ENCODE measurements around the gene B9D2. TPM values are rescaled to one million over a fixed set of nuclear protein-coding genes. Genes with fewer than 3 reads are reported as not detected.
A peak's percentile ranks its signal among the peaks of the same experiment; 100 is the strongest.
"Not testable (repeated sequence)": the region's sequence is repeated elsewhere in the genome, so short reads cannot be mapped to it uniquely, and the experiment has no call there.

Gene B9D2
- total RNA-seq, 1 donor from 2014 or later: 2.5 TPM

DNA sequence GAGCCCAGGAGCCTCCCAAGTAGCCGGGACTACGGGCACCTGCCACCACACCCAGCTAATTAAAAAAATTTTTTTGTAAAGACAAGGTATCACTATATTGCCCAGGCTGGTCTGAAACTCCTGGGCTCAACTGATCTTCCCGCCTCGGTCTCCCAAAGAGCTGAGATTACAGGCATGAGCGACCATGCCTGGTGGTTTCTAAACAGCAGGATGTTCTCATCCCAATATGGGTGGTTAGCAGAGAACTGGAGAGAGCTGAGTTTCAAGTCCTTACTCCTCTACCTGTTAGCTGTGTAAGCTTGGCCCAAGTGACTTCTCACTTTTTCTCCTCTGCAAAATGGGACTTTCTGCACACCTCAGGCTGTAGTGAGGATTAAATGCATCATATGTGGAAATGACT is 20.4 kb upstream of the B9D2 start:
- Histone ChIP-seq H3F3A (ENCODE audit: low read depth) (no peaks in the 10 kb centered on the region), H3K27me3 (no peaks in the 10 kb centered on the region), H3K9ac (no peak overlapping the region), H3K79me2 (ENCODE audit: low read depth) (no peaks in the 10 kb centered on the region), H2AFZ (replicated peaks) (no peak overlapping the region), H3K27ac (no peak overlapping the region), H4K20me1 (ENCODE audit: low read depth) (no peaks in the 10 kb centered on the region), H3K4me2 (no peak overlapping the region), H3K36me3 (no peaks in the 10 kb centered on the region), H3K9me3 (ENCODE audit: low read depth) (no peaks in the 10 kb centered on the region), H3K4me3 (no peak overlapping the region), H3K4me1 (no peaks in the 10 kb centered on the region)
- no peak for TF ChIP-seq EZH2 (IDR thresholded peaks at IDR 0.05)
- TF ChIP-seq, protein P1, sequence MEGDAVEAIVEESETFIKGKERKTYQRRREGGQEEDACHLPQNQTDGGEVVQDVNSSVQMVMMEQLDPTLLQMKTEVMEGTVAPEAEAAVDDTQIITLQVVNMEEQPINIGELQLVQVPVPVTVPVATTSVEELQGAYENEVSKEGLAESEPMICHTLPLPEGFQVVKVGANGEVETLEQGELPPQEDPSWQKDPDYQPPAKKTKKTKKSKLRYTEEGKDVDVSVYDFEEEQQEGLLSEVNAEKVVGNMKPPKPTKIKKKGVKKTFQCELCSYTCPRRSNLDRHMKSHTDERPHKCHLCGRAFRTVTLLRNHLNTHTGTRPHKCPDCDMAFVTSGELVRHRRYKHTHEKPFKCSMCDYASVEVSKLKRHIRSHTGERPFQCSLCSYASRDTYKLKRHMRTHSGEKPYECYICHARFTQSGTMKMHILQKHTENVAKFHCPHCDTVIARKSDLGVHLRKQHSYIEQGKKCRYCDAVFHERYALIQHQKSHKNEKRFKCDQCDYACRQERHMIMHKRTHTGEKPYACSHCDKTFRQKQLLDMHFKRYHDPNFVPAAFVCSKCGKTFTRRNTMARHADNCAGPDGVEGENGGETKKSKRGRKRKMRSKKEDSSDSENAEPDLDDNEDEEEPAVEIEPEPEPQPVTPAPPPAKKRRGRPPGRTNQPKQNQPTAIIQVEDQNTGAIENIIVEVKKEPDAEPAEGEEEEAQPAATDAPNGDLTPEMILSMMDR (IDR thresholded peaks at IDR 0.05): no peak
- no peak for TF ChIP-seq EZH2phosphoT487 (IDR thresholded peaks at IDR 0.05)
- peaks cover 3% of the 10 kb centered on the region for H3K27me3 Mint-ChIP-seq (ENCODE audit: insufficient read depth, low read depth)
- no peaks in the 10 kb centered on the region for H3K9me3 Mint-ChIP-seq
- no peak for DNase-seq (ENCODE audit: low spot score)
- no peak overlapping the region for H3K27ac Mint-ChIP-seq
- H3K4me3 Mint-ChIP-seq: no peak overlapping the region
- peaks cover 6% of the 10 kb centered on the region for H3K36me3 Mint-ChIP-seq
- H3K4me1 Mint-ChIP-seq: no peaks in the 10 kb centered on the region

DNA sequence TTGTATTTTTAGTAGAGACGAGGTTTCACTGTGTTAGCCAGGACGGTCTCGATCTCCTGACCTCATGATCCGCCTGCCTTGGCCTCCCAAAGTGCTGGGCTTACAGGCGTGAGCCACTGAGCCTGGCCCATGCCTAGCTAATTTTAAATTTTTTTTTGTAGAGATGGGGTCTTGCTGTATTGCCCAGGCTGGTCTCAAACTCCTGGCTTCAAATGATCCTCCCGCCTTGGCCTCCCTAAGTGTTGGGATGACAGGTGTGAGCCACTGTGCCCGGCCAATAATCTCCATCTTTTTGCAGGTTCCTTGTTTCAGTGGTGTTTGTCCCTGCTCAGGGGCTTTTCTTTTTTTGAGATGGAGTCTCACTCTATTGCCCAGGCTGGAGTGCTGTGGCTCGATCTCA is 17.6 kb upstream of the B9D2 start:
- not testable (repeated sequence) for H3F3A ChIP-seq (ENCODE audit: low read depth); H3K36me3 ChIP-seq; H3K27ac ChIP-seq; H3K4me3 Mint-ChIP-seq; H3K4me3 ChIP-seq; H3K27ac Mint-ChIP-seq; H3K36me3 Mint-ChIP-seq; H3K4me1 Mint-ChIP-seq; H2AFZ ChIP-seq (replicated peaks); H3K4me1 ChIP-seq; H3K27me3 Mint-ChIP-seq (ENCODE audit: insufficient read depth, low read depth); H4K20me1 ChIP-seq (ENCODE audit: low read depth); H3K79me2 ChIP-seq (ENCODE audit: low read depth); H3K9me3 Mint-ChIP-seq; DNase-seq (ENCODE audit: low spot score); H3K9me3 ChIP-seq (ENCODE audit: low read depth); H3K4me2 ChIP-seq; H3K9ac ChIP-seq; H3K27me3 ChIP-seq

DNA sequence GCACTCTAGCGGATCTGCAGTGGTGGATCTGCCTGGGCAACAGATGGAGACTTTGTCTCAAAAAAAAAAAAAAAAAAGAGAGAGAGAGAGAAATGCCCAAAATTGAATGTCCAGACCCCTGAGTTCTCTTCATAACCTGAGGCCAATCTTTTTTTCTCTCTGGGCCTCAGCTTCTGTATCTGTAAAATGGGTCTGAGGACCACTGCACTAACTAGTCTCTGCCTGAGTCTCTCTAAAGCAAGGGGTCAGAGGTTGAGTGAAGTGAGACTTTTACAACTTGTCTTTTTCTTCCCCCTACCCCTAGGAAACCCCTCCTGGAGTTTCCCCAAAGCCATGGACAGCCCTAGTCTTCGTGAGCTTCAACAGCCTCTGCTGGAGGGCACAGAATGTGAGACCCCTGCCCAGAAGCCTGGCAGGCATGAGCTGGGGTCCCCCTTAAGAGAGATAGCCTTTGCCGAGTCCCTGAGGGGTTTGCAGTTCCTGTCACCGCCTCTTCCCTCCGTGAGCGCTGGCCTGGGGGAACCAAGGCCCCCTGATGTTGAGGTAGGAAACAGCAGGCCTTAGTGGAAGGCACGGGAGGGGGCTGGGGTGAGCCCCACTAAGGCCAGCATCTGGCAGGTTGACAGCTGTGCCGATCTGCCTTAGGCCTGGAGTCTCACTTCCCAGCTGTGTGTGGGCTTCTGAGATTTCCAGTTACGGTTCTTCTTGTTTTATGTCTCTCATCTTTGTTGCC is 14.2 kb upstream of the B9D2 start:
- Histone ChIP-seq H3K27ac (no peak overlapping the region), H3K36me3 (no peaks in the 10 kb centered on the region), H3K9ac (no peak overlapping the region), H2AFZ (replicated peaks) (no peak overlapping the region), H3K4me1 (no peaks in the 10 kb centered on the region), H3K9me3 (ENCODE audit: low read depth) (no peaks in the 10 kb centered on the region), H3K4me2 (no peak overlapping the region), H3F3A (ENCODE audit: low read depth) (no peaks in the 10 kb centered on the region), H3K27me3 (no peaks in the 10 kb centered on the region), H3K79me2 (ENCODE audit: low read depth) (no peaks in the 10 kb centered on the region), H4K20me1 (ENCODE audit: low read depth) (no peaks in the 10 kb centered on the region), H3K4me3 (no peak overlapping the region)
- peaks cover 5% of the 10 kb centered on the region for H3K27me3 Mint-ChIP-seq (ENCODE audit: insufficient read depth, low read depth)
- H3K36me3 Mint-ChIP-seq: peaks cover 6% of the 10 kb centered on the region
- DNase-seq (ENCODE audit: low spot score): peak; percentile 65
- no peak overlapping the region for H3K27ac Mint-ChIP-seq
- no peaks in the 10 kb centered on the region for H3K9me3 Mint-ChIP-seq
- peaks cover 13% of the 10 kb centered on the region for H3K4me1 Mint-ChIP-seq
- TF ChIP-seq, protein P1 (IDR thresholded peaks at IDR 0.05): peak; percentile 47
- TF ChIP-seq EZH2 (IDR thresholded peaks at IDR 0.05): no peak
- TF ChIP-seq EZH2phosphoT487 (IDR thresholded peaks at IDR 0.05): no peak
- H3K4me3 Mint-ChIP-seq: no peak overlapping the region

DNA sequence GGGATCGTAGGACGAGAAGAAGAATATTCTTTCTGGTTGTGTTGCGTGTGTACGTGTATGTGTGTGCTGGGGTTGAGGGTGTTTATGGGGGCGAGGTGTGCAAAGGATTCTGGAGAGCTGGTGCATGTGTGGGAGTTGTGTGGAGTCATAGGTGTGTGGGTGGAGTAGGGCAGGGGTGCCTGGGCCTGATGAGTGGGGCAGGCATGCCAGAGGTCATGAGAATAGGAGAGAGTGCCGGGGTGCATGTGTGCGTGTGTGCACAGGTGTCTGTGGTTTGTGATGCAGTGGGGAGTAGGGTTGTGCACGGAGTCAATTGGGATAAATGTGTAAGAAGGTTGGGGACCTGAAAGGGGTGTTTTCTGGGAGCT is 13.0 kb upstream of the B9D2 start:
- Histone ChIP-seq H4K20me1 (ENCODE audit: low read depth) (no peaks in the 10 kb centered on the region), H3K27ac (no peak overlapping the region), H3K4me2 (peak overlapping the region; percentile 83), H3K9ac (no peak overlapping the region), H3K36me3 (no peaks in the 10 kb centered on the region), H3K27me3 (no peaks in the 10 kb centered on the region), H3K4me1 (no peaks in the 10 kb centered on the region), H2AFZ (replicated peaks) (no peak overlapping the region), H3F3A (ENCODE audit: low read depth) (no peaks in the 10 kb centered on the region), H3K9me3 (ENCODE audit: low read depth) (no peaks in the 10 kb centered on the region), H3K4me3 (peak overlapping the region; percentile 53), H3K79me2 (ENCODE audit: low read depth) (no peaks in the 10 kb centered on the region)
- TF ChIP-seq, protein P1 (IDR thresholded peaks at IDR 0.05): no peak
- no peak for TF ChIP-seq EZH2 (IDR thresholded peaks at IDR 0.05)
- no peak for TF ChIP-seq EZH2phosphoT487 (IDR thresholded peaks at IDR 0.05)
- Mint-ChIP-seq H3K27me3 (ENCODE audit: insufficient read depth, low read depth) (peaks cover 5% of the 10 kb centered on the region), H3K9me3 (no peaks in the 10 kb centered on the region), H3K4me3 (peak overlapping the region; percentile 77), H3K36me3 (peaks cover 2% of the 10 kb centered on the region), H3K27ac (peak overlapping the region; percentile 4), H3K4me1 (peaks cover 13% of the 10 kb centered on the region)
- no peak for DNase-seq (ENCODE audit: low spot score)

Data from neural progenitor cell (in vitro differentiated cells).